Left lung (tissue), 10 donors: ENCODE results near the gene PRSS21. TPM values are rescaled to one million over a fixed set of nuclear protein-coding genes. Genes with fewer than 3 reads are reported as not detected.

ENCODE experiments used
- ATAC-seq: fragments of 200-7000 bp; cut with Tn5 transposase; one replicate; pipeline ENCODE4 v1.9.1; 2020; ENCODE audit warnings: moderate library complexity
- DNase-seq, 4 donors: peaks; one replicate each; pipeline ENCODE4 v3.0.0-alpha.2; 2013 to 2020
- H3K27ac ChIP-seq, 2 donors: fragments of 200-600 bp; sonication (generic) in 1 of 2; one replicate each; pipeline versions ENCODE4 v1.5.0 to v1.8.0; 2020 to 2021
- H3K27me3 ChIP-seq, 2 donors: fragments of 200-600 bp; sonication (generic) in 1 of 2; one replicate each; pipeline versions ENCODE4 v1.5.0 to v1.8.0; 2020 to 2021
- H3K36me3 ChIP-seq, 2 donors: fragments of 200-600 bp; sonication (generic) in 1 of 2; one replicate each; pipeline versions ENCODE4 v1.5.0 to v1.8.0; 2020 to 2021
- H3K4me1 ChIP-seq, 2 donors: fragments of 200-600 bp; one replicate each; pipeline ENCODE4 v1.8.0; 2021
- H3K4me3 ChIP-seq, 2 donors: fragments of 200-600 bp; sonication (generic) in 1 of 2; one replicate each; pipeline versions ENCODE4 v1.5.0 to v1.8.0; 2020 to 2021; ENCODE audit warnings: mild to moderate bottlenecking in 1 of 2
- H3K9me3 ChIP-seq, 2 donors: fragments of 200-600 bp; sonication (generic) in 1 of 2; one replicate each; pipeline versions ENCODE4 v1.5.0 to v1.8.0; 2020 to 2021
- CTCF ChIP-seq, 2 donors: fragments of 200-600 bp; sonication (generic) in 1 of 2; IDR thresholded peaks; one replicate each; pipeline versions ENCODE4 v1.5.0 to v1.8.0; 2021; ENCODE audit warnings: antibody characterized with exemption in 2 of 2
- intact Hi-C, 2 donors: fragments of 100-400 bp; cut with DNase I; formaldehyde crosslinking; loops; one replicate each; pipeline versions ENCODE4 v1.11.2 to v1.14.2; 2022
- polyA plus RNA-seq, 6 donors: library from polyadenylated mRNA; unstranded; fragments of 120-200 nt; gene quantifications; one replicate each; pipeline ENCODE4 v1.2.1, GENCODE V29; 2013; ENCODE audit not compliant: insufficient read length in 6 of 6
- total RNA-seq, 2 donors: library from RNA; stranded (reverse); fragmentation: NEBNext Ultra II Directional; extraction: Animal tissue kit (Norgen Biotek cat#: 25700); gene quantifications; one replicate each; pipeline ENCODE4 v1.2.1, GENCODE V29; 2021
- donor health status: DM: no; HTN: yes; CAD: no.
- donor health status: DM: no; HTN: no; CAD: no.

The PRSS21 gene
- total and polyA plus RNA-seq, 8 donors: 0.25 to 2.5 (median 0.33) TPM; not detected in 2

- Histone ChIP-seq H3K4me1 (peaks cover 0 to 12% of the 10 kb centered on the region in 2 donors), H3K36me3 (no peaks in the 10 kb centered on the region), H3K27ac (no peak overlapping the region), H3K9me3 (no peaks in the 10 kb centered on the region), H3K27me3 (peaks cover 0 to 13% of the 10 kb centered on the region in 2 donors), H3K4me3 (no peak overlapping the region)
- DNase-seq (no peak), ATAC-seq (no peak)
- intact Hi-C loops: no loop called here
- no peak for TF ChIP-seq CTCF (IDR thresholded peaks at IDR 0.05)
Measured at GRCh38 chr16:2826591-2827373, 9.7 kb downstream of the PRSS21 start.

GRCh38 chr16:2827374-2827791 lies 10.3 kb downstream of the PRSS21 start:
- intact Hi-C loops: no loop called here
- Histone ChIP-seq H3K27ac (no peak overlapping the region), H3K27me3 (peaks cover 0 to 13% of the 10 kb centered on the region in 2 donors), H3K4me3 (no peak overlapping the region), H3K9me3 (no peaks in the 10 kb centered on the region), H3K36me3 (no peaks in the 10 kb centered on the region), H3K4me1 (peaks cover 0 to 12% of the 10 kb centered on the region in 2 donors)
- ATAC-seq: no peak
- peak in 1 of 4 donors; percentile 63 for DNase-seq
- TF ChIP-seq CTCF (IDR thresholded peaks at IDR 0.05): no peak

GRCh38 chr16:2827831-2828520 lies 10.9 kb downstream of the PRSS21 start:
- no peaks in the 10 kb centered on the region for H3K36me3 ChIP-seq
- DNase-seq: peak in 1 of 4 donors; percentile 50
- peaks cover 0 to 12% of the 10 kb centered on the region in 2 donors for H3K4me1 ChIP-seq
- TF ChIP-seq CTCF (IDR thresholded peaks at IDR 0.05): no peak
- H3K27ac ChIP-seq: no peak overlapping the region
- ATAC-seq: no peak
- H3K4me3 ChIP-seq: no peak overlapping the region
- H3K9me3 ChIP-seq: no peaks in the 10 kb centered on the region
- intact Hi-C loops: no loop called here
- peaks cover 0 to 13% of the 10 kb centered on the region in 2 donors for H3K27me3 ChIP-seq

GRCh38 chr16:2828521-2828840 lies 11.4 kb downstream of the PRSS21 start:
- TF ChIP-seq CTCF (IDR thresholded peaks at IDR 0.05): no peak
- ATAC-seq: no peak
- H3K4me3 ChIP-seq: no peak overlapping the region
- H3K36me3 ChIP-seq: no peaks in the 10 kb centered on the region
- intact Hi-C loops: no loop called here
- no peaks in the 10 kb centered on the region for H3K9me3 ChIP-seq
- peaks cover 0 to 13% of the 10 kb centered on the region in 2 donors for H3K27me3 ChIP-seq
- peak in 1 of 4 donors; percentile 56 for DNase-seq
- peaks cover 0 to 12% of the 10 kb centered on the region in 2 donors for H3K4me1 ChIP-seq
- no peak overlapping the region for H3K27ac ChIP-seq

- no peak overlapping the region for H3K27ac ChIP-seq
- ATAC-seq (no peak), DNase-seq (peak in 1 of 4 donors; percentile 61)
- no peaks in the 10 kb centered on the region for H3K36me3 ChIP-seq
- H3K9me3 ChIP-seq: no peaks in the 10 kb centered on the region
- peaks cover 0 to 12% of the 10 kb centered on the region in 2 donors for H3K4me1 ChIP-seq
- H3K27me3 ChIP-seq: peaks cover 0 to 13% of the 10 kb centered on the region in 2 donors
- no peak for TF ChIP-seq CTCF (IDR thresholded peaks at IDR 0.05)
- intact Hi-C loops: no loop called here
- H3K4me3 ChIP-seq: no peak overlapping the region
Measured at GRCh38 chr16:2828876-2829430, 11.9 kb downstream of the PRSS21 start.
